DND-41 (cell line): Measurements from ENCODE around the gene CKAP5.

Experiments
- ATAC-seq: fragments of 200-7000 bp; cut with Tn5 transposase; 3 replicates; pipeline ENCODE4 v1.9.1; 2021; ENCODE audit warnings: low read depth; ENCODE audit not compliant: insufficient read depth
- DNase-seq: peaks from one replicate; pipeline ENCODE4 v3.0.0-alpha.2; 2020
- H2AFZ ChIP-seq: 2 replicates; pipeline ENCODE4 v1.6.0; 2012; ENCODE audit warnings: low read depth, low read length
- H3K27ac ChIP-seq: 2 replicates; pipeline ENCODE4 v1.5.1; 2012; ENCODE audit warnings: low read length, inconsistent platforms
- H3K27me3 ChIP-seq: fragments of 200-600 bp; sonication (generic); 2 replicates; pipeline ENCODE4 v1.6.0; 2012; ENCODE audit warnings: low read length, mild to moderate bottlenecking, inconsistent platforms; ENCODE audit not compliant: insufficient read depth, poor library complexity
- H3K36me3 ChIP-seq: 2 replicates; pipeline ENCODE4 v1.5.1; 2012; ENCODE audit warnings: low read length, inconsistent platforms; ENCODE audit not compliant: insufficient read depth
- H3K4me1 ChIP-seq: 2 replicates; pipeline ENCODE4 v1.5.1; 2012; ENCODE audit warnings: mild to moderate bottlenecking, low read length; ENCODE audit not compliant: insufficient read depth
- H3K4me2 ChIP-seq: 2 replicates; pipeline ENCODE4 v1.6.0; 2012; ENCODE audit warnings: mild to moderate bottlenecking, moderate library complexity, low read length, inconsistent platforms; ENCODE audit not compliant: insufficient read depth
- H3K4me3 ChIP-seq, 2 experiments: fragments of 200-600 bp in 1 of 2; shearing (Covaris generic) in 1 of 2; 2 replicates each; pipeline ENCODE4 v1.5.1; 2012 to 2016; ENCODE audit warnings: inconsistent platforms in 2 of 2, low read length in 2 of 2, mild to moderate bottlenecking in 2 of 2, low read depth in 1 of 2, moderate library complexity in 1 of 2
- H3K79me2 ChIP-seq: 2 replicates; pipeline ENCODE4 v1.6.0; 2012; ENCODE audit warnings: low read length, inconsistent platforms; ENCODE audit not compliant: insufficient read depth
- H3K9ac ChIP-seq: 2 replicates; pipeline ENCODE4 v1.6.0; 2012; ENCODE audit warnings: low read depth, mild to moderate bottlenecking, inconsistent platforms, low read length, moderate library complexity
- H3K9me3 ChIP-seq: 2 replicates; pipeline ENCODE4 v1.5.1; 2012; ENCODE audit warnings: low read length, moderate library complexity, mild to moderate bottlenecking, inconsistent platforms; ENCODE audit not compliant: insufficient read depth, severe bottlenecking
- H4K20me1 ChIP-seq: 2 replicates; pipeline ENCODE4 v1.6.0; 2012; ENCODE audit warnings: low read length; ENCODE audit not compliant: insufficient read depth
- EZH2 ChIP-seq: IDR thresholded peaks from 3 replicates; pipeline ENCODE4 v1.6.1; 2012; ENCODE audit warnings: borderline replicate concordance, low read depth, mild to moderate bottlenecking, moderate library complexity, low read length, inconsistent platforms; ENCODE audit not compliant: severe bottlenecking
- TF ChIP-seq, protein P1 (sequence below): IDR thresholded peaks from 2 replicates; pipeline ENCODE4 v1.5.1; 2012; ENCODE audit warnings: borderline replicate concordance, low read length, moderate library complexity, mild to moderate bottlenecking; ENCODE audit not compliant: poor library complexity, severe bottlenecking; ENCODE audit errors: extremely low read depth

Gene CKAP5

DNA sequence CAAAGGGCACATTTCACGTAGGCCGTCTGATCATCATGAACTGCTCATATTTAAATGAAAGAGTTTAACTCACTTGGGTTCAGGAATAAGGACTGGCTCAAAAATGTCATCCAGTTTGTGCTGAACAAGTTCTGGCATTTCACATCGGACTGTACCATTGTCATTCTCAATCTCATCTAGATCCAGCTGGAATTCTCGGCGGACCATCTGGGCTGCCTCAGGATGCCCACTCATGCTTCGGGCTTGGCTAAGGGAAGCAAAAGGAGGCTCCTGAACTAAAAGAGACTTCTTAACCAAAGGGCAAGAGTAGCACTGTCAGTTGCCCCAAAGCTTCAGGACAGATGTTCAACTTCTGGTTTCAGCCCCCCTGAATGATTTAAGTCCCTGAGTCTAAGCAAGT, 86.9 kb downstream of the CKAP5 start:
- DNase-seq (no peak), ATAC-seq (no peak)
- Histone ChIP-seq H3K9me3 (no peaks in the 10 kb centered on the region), H3K79me2 (no peaks in the 10 kb centered on the region), H3K36me3 (peaks cover 93% of the 10 kb centered on the region), H3K4me1 (no peaks in the 10 kb centered on the region), H2AFZ (no peak overlapping the region), H3K27ac (no peak overlapping the region), H3K4me2 (no peak overlapping the region), H4K20me1 (no peaks in the 10 kb centered on the region), H3K4me3 (no peak overlapping the region), H3K9ac (no peak overlapping the region), H3K27me3 (no peaks in the 10 kb centered on the region)
- no peak for TF ChIP-seq EZH2
- TF ChIP-seq, protein P1, sequence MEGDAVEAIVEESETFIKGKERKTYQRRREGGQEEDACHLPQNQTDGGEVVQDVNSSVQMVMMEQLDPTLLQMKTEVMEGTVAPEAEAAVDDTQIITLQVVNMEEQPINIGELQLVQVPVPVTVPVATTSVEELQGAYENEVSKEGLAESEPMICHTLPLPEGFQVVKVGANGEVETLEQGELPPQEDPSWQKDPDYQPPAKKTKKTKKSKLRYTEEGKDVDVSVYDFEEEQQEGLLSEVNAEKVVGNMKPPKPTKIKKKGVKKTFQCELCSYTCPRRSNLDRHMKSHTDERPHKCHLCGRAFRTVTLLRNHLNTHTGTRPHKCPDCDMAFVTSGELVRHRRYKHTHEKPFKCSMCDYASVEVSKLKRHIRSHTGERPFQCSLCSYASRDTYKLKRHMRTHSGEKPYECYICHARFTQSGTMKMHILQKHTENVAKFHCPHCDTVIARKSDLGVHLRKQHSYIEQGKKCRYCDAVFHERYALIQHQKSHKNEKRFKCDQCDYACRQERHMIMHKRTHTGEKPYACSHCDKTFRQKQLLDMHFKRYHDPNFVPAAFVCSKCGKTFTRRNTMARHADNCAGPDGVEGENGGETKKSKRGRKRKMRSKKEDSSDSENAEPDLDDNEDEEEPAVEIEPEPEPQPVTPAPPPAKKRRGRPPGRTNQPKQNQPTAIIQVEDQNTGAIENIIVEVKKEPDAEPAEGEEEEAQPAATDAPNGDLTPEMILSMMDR = no peak

DNA sequence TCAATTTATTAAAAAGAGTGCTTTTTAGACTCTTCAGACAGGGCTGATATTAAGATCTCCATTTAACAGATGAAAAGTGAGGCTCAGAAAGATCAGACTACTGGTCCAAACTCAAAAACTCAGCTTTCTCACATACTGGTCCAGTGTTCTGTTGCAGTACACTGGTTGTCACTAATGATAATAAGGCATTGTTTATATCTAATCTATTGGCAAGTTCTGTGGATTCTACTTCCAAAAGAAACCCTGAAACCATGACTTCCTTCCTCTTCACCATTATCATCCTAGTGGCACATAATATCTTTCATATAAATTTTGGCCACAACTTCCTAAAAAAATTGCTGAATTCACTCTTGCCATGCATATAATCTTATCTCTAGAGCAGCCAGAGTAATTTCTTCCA, 90.1 kb downstream of the CKAP5 start:
- no peak overlapping the region for H3K9ac ChIP-seq
- no peaks in the 10 kb centered on the region for H3K9me3 ChIP-seq
- H3K4me2 ChIP-seq = no peak overlapping the region
- DNase-seq (no peak), ATAC-seq (no peak)
- TF ChIP-seq, protein P1 = no peak
- no peak for TF ChIP-seq EZH2
- H4K20me1 ChIP-seq = no peaks in the 10 kb centered on the region
- H3K4me1 ChIP-seq = no peaks in the 10 kb centered on the region
- H3K36me3 ChIP-seq = peaks cover 83% of the 10 kb centered on the region
- no peak overlapping the region for H2AFZ ChIP-seq
- no peak overlapping the region for H3K4me3 ChIP-seq
- H3K27me3 ChIP-seq = no peaks in the 10 kb centered on the region
- no peak overlapping the region for H3K27ac ChIP-seq
- no peaks in the 10 kb centered on the region for H3K79me2 ChIP-seq

DNA sequence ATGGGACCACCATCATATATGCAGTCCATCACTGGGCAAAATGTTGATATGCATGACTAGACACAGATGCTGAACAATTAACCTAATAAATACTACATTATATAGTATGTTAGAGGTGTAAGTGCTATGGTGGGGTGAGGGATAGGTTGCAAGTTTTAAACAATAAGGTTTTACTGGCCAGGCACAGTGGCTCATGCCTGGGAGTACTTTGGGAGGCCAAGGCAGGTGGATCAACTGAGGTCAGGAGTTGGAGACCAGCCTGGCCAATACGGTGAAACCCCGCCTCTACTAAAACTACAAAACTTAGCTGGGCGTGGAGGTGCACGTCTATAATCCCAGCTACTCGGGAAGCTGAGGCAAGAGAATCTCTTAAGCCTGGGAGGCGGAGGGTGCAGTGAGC, 98.9 kb downstream of the CKAP5 start:
- peaks cover 95% of the 10 kb centered on the region for H3K36me3 ChIP-seq
- no peak overlapping the region for H3K4me3 ChIP-seq
- no peaks in the 10 kb centered on the region for H3K4me1 ChIP-seq

More for the DNA sequence above, 98.9 kb downstream of the CKAP5 start:
- TF ChIP-seq, protein P1 = no peak
- H3K9me3 ChIP-seq = no peaks in the 10 kb centered on the region
- no peak overlapping the region for H3K4me2 ChIP-seq
- no peak overlapping the region for H3K9ac ChIP-seq
- H4K20me1 ChIP-seq = no peaks in the 10 kb centered on the region
- no peaks in the 10 kb centered on the region for H3K79me2 ChIP-seq
- no peaks in the 10 kb centered on the region for H3K27me3 ChIP-seq
- H2AFZ ChIP-seq = no peak overlapping the region
- no peak overlapping the region for H3K27ac ChIP-seq
- no peak for ATAC-seq
- no peak for DNase-seq
